HCT116 (cell line): ENCODE data around the gene TSC22D1. TPM values are rescaled to one million over a fixed set of nuclear protein-coding genes. Genes with fewer than 3 reads are reported as not detected.

Experiments
- EGR1 ChIP-seq: IDR thresholded peaks from 2 replicates; pipeline ENCODE4 v1.6.1; 2012; ENCODE audit warnings: low read depth
- EZH2phosphoT487 ChIP-seq: fragments of 200-600 bp; IDR thresholded peaks from 2 replicates; pipeline ENCODE4 v1.6.1; 2018; ENCODE audit warnings: antibody characterized with exemption, borderline replicate concordance
- SIN3A ChIP-seq: IDR thresholded peaks from 2 replicates; pipeline ENCODE4 v1.6.1; 2012; ENCODE audit warnings: low read depth
- total RNA-seq: library from RNA; stranded (reverse); gene quantifications from one replicate; pipeline ENCODE4 v1.2.1, GENCODE V29; 2021; ENCODE audit not compliant: unreplicated experiment
- TF ChIP-seq, protein P1 (sequence below): IDR thresholded peaks from 2 replicates; pipeline ENCODE4 v1.6.1; 2011; ENCODE audit warnings: mild to moderate bottlenecking, low read length, moderate library complexity; ENCODE audit not compliant: insufficient replicate concordance; ENCODE audit errors: extremely low read depth

The TSC22D1 gene
- total RNA-seq, 1 experiment from 2014 or later = 268 TPM

DNA sequence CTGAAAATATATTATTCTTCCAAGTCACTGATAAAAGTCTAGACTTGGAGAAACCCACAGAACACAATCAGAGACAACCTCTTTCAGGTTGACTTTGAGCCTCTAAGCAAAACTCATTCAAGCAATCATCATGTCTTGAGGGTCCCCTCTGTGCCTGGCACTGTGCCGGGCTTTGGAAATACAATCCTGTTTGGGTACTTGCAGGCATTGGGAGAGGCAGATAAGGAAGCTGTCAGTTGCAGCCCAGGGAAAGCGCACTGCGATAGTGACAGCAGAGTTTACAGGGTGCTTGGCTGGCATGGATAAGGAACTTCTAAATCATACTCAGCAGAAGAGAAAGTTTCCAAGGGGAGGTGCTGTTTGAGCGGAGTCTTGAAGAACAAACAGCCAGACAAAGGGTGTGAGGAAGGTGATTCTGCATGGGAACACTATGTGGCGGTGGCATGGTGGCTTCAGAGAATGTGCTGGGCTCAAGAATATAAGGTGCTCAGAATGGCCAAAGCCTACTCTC, 193.4 kb downstream of the TSC22D1 start (continued):
- TF ChIP-seq, protein P1, sequence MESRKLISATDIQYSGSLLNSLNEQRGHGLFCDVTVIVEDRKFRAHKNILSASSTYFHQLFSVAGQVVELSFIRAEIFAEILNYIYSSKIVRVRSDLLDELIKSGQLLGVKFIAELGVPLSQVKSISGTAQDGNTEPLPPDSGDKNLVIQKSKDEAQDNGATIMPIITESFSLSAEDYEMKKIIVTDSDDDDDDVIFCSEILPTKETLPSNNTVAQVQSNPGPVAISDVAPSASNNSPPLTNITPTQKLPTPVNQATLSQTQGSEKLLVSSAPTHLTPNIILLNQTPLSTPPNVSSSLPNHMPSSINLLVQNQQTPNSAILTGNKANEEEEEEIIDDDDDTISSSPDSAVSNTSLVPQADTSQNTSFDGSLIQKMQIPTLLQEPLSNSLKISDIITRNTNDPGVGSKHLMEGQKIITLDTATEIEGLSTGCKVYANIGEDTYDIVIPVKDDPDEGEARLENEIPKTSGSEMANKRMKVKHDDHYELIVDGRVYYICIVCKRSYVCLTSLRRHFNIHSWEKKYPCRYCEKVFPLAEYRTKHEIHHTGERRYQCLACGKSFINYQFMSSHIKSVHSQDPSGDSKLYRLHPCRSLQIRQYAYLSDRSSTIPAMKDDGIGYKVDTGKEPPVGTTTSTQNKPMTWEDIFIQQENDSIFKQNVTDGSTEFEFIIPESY = no peak
- TF ChIP-seq EZH2phosphoT487 (no peak), SIN3A (no peak), EGR1 (no peak)

Other genes with a start within 250 kb of the TSC22D1 start
- gene SERP2, start 202.5 kb downstream of the TSC22D1 start, total RNA-seq = not detected